PC-3 (cell line): ENCODE measurements around the gene ETV5. TPM values are rescaled to one million over a fixed set of nuclear protein-coding genes. Genes with fewer than 3 reads are reported as not detected.

Experiments used
- ATAC-seq: fragments of 200-7000 bp; cut with Tn5 transposase; 2 replicates; pipeline ENCODE4 v1.9.1; 2020; ENCODE audit warnings: mild to moderate bottlenecking, moderate library complexity
- BruUV-seq: library from RNA; stranded (reverse); fragments of 400-500 nt; replicated peaks from 2 replicates; lab custom pipeline; 2021; lab: Mats Ljungman, UMichigan
- CTCF ChIA-PET: fragments of 300-600 bp; sonication (Branson Sonifier 250); formaldehyde crosslinking; loops from one replicate; lab custom pipeline; 2022; ENCODE audit warnings: antibody characterized with exemption; lab: Charles Lee
- POLR2A ChIA-PET: fragments of 300-600 bp; sonication (Branson Sonifier 250); formaldehyde crosslinking; loops from one replicate; lab custom pipeline; 2022; ENCODE audit warnings: antibody characterized with exemption; ENCODE audit not compliant: unreplicated experiment; lab: Charles Lee
- DNase-seq: peaks from one replicate; pipeline ENCODE4 v3.0.0-alpha.2; 2015
- H2AFZ ChIP-seq: fragments of 300-600 bp; sonication (generic); 2 replicates; pipeline ENCODE4 v1.6.0; 2016; ENCODE audit warnings: antibody characterized with exemption, low read length
- H3F3A ChIP-seq: fragments of 300-600 bp; sonication (generic); one replicate; pipeline ENCODE4 v1.6.0; 2017; ENCODE audit warnings: antibody characterized with exemption, low read length, control low read depth, mild to moderate bottlenecking; ENCODE audit not compliant: unreplicated experiment
- H3K27ac ChIP-seq: fragments of 300-600 bp; sonication (generic); 2 replicates; pipeline ENCODE4 v1.5.1; 2016; ENCODE audit warnings: mild to moderate bottlenecking, low read length
- H3K27me3 ChIP-seq: fragments of 300-600 bp; sonication (generic); 2 replicates; pipeline ENCODE4 v1.6.1; 2016; ENCODE audit warnings: low read length, mixed read lengths
- H3K36me3 ChIP-seq: fragments of 300-600 bp; sonication (generic); 2 replicates; pipeline ENCODE4 v1.6.1; 2016; ENCODE audit warnings: low read depth, mixed run types, low read length, mixed read lengths
- H3K4me1 ChIP-seq: fragments of 300-600 bp; sonication (generic); 2 replicates; pipeline ENCODE4 v1.5.1; 2016; ENCODE audit warnings: low read length; ENCODE audit not compliant: insufficient read depth
- H3K4me2 ChIP-seq: fragments of 300-600 bp; sonication (generic); 2 replicates; pipeline ENCODE4 v1.6.0; 2016; ENCODE audit warnings: low read length
- H3K4me3 ChIP-seq: fragments of 300-600 bp; sonication (generic); 2 replicates; pipeline ENCODE4 v1.5.1; 2016; ENCODE audit warnings: mild to moderate bottlenecking, low read length, mixed read lengths
- H3K79me2 ChIP-seq: fragments of 300-600 bp; sonication (generic); 2 replicates; pipeline ENCODE4 v1.6.1; 2017; ENCODE audit warnings: low read length, mixed read lengths
- H3K9ac ChIP-seq: fragments of 300-600 bp; sonication (generic); 2 replicates; pipeline ENCODE4 v1.6.0; 2016; ENCODE audit warnings: mild to moderate bottlenecking, low read length
- H3K9me2 ChIP-seq: fragments of 300-600 bp; sonication (generic); replicated peaks from 2 replicates; pipeline ENCODE4 v1.6.1; 2016; ENCODE audit warnings: mixed run types, low read length, mixed read lengths
- H3K9me3 ChIP-seq: fragments of 300-600 bp; sonication (generic); 2 replicates; pipeline ENCODE4 v1.6.1; 2016; ENCODE audit warnings: low read length, mixed read lengths
- H4K20me1 ChIP-seq: fragments of 300-600 bp; sonication (generic); 2 replicates; pipeline ENCODE4 v1.6.1; 2016; ENCODE audit warnings: low read length, mixed read lengths
- CTCF ChIP-seq: fragments of 300-600 bp; sonication (generic); conservative IDR thresholded peaks from 2 replicates; pipeline ENCODE4 v1.5.1; 2017; ENCODE audit warnings: antibody characterized with exemption, low read depth, mild to moderate bottlenecking, low read length
- EZH2 ChIP-seq: fragments of 300-600 bp; sonication (generic); IDR thresholded peaks from one replicate; pipeline ENCODE4 v1.6.1; 2017; ENCODE audit warnings: antibody characterized with exemption, mild to moderate bottlenecking, low read length; ENCODE audit not compliant: unreplicated experiment
- EZH2phosphoT487 ChIP-seq: fragments of 300-600 bp; sonication (generic); IDR thresholded peaks from 2 replicates; pipeline ENCODE4 v1.6.1; 2018; ENCODE audit warnings: mild to moderate bottlenecking, antibody characterized with exemption, low read length, borderline replicate concordance
- intact Hi-C: fragments of 100-400 bp; cut with micrococcal nuclease; formaldehyde crosslinking; loops from 2 replicates; pipeline ENCODE4 v1.9.0; 2023
- total RNA-seq: library from RNA; depleted of rRNA; stranded (reverse); fragments of >200 nt; gene quantifications from 2 replicates; pipeline ENCODE4 v1.2.3, GENCODE V29; 2014

Gene ETV5
- total RNA-seq, 1 experiment from 2014 or later, result 60.6 TPM

- DNase-seq (no peak), ATAC-seq (no peak)
- no peaks in the 10 kb centered on the region for H3K27me3 ChIP-seq
- no peaks in the 10 kb centered on the region for H3K9me3 ChIP-seq
- H3K36me3 ChIP-seq, result peaks cover 23% of the 10 kb centered on the region; the same call in 1 of the 2 replicates
- no peak overlapping the region for H3K9ac ChIP-seq
- BruUV-seq, result no TSS peak
- no peaks in the 10 kb centered on the region for H3K79me2 ChIP-seq
- no peak overlapping the region for H3K4me3 ChIP-seq
- no peaks in the 10 kb centered on the region for H3K4me1 ChIP-seq
- no peak overlapping the region for H3K4me2 ChIP-seq
- no peaks in the 10 kb centered on the region for H3F3A ChIP-seq
- no peaks in the 10 kb centered on the region for H4K20me1 ChIP-seq
- intact Hi-C loops, result no loop called here
- H3K27ac ChIP-seq, result no peak overlapping the region
- ChIA-PET POLR2A (no interaction called here), CTCF (interaction anchor here (0.6 kb wide), 1 partner anchor 14 kb away, joined by 3 read pairs; no protein-coding TSS in a partner anchor)
- H2AFZ ChIP-seq, result no peak overlapping the region
- no peaks in the 10 kb centered on the region for H3K9me2 ChIP-seq
- TF ChIP-seq EZH2 (no peak), CTCF (no peak), EZH2phosphoT487 (no peak)
These were observed 40.7 kb downstream of the ETV5 start for GRCh38 chr3:186068243-186068552.

GRCh38 chr3:186067360-186068242 is 41.3 kb downstream of the ETV5 start:
- peaks cover 23% of the 10 kb centered on the region; the same call in 1 of the 2 replicates for H3K36me3 ChIP-seq
- H3K4me3 ChIP-seq, result no peak overlapping the region
- CTCF ChIA-PET, result interaction anchor here (0.6 kb wide), 1 partner anchor 14 kb away, joined by 3 read pairs; no protein-coding TSS in a partner anchor
- intact Hi-C loops, result no loop called here
- no peak overlapping the region for H3K27ac ChIP-seq
- no peak overlapping the region for H3K9ac ChIP-seq
- no peaks in the 10 kb centered on the region for H4K20me1 ChIP-seq
- H3K9me3 ChIP-seq, result no peaks in the 10 kb centered on the region
- no peaks in the 10 kb centered on the region for H3K27me3 ChIP-seq
- no peaks in the 10 kb centered on the region for H3K4me1 ChIP-seq
- TF ChIP-seq CTCF (no peak), EZH2 (no peak), EZH2phosphoT487 (no peak)
- H2AFZ ChIP-seq, result no peak overlapping the region
- no peaks in the 10 kb centered on the region for H3F3A ChIP-seq
- no peaks in the 10 kb centered on the region for H3K79me2 ChIP-seq
- POLR2A ChIA-PET, result no interaction called here
- ATAC-seq (no peak), DNase-seq (no peak)
- BruUV-seq, result no TSS peak
- no peak overlapping the region for H3K4me2 ChIP-seq
- no peaks in the 10 kb centered on the region for H3K9me2 ChIP-seq

GRCh38 chr3:186060222-186060621 is 48.7 kb downstream of the ETV5 start:
- TF ChIP-seq EZH2phosphoT487 (no peak), CTCF (no peak), EZH2 (no peak)
- no peaks in the 10 kb centered on the region for H3K9me3 ChIP-seq
- no peaks in the 10 kb centered on the region for H3K4me1 ChIP-seq
- no peaks in the 10 kb centered on the region for H3F3A ChIP-seq
- no peak overlapping the region for H3K4me2 ChIP-seq
- H3K9ac ChIP-seq, result no peak overlapping the region
- no peak overlapping the region for H3K4me3 ChIP-seq
- H3K79me2 ChIP-seq, result no peaks in the 10 kb centered on the region
- POLR2A ChIA-PET, result interaction anchor here (0.6 kb wide), 1 partner anchor 1079 kb away, joined by 4 read pairs; no protein-coding TSS in a partner anchor
- no peak for DNase-seq
- no peaks in the 10 kb centered on the region for H3K27me3 ChIP-seq
- H2AFZ ChIP-seq, result no peak overlapping the region
- no peaks in the 10 kb centered on the region for H4K20me1 ChIP-seq
- H3K27ac ChIP-seq, result no peak overlapping the region
- no peaks in the 10 kb centered on the region for H3K9me2 ChIP-seq
- H3K36me3 ChIP-seq, result peaks cover 47% of the 10 kb centered on the region
- intact Hi-C loops, result no loop called here
- no peak for ATAC-seq
- BruUV-seq, result no TSS peak
- CTCF ChIA-PET, result no interaction called here
